Lung (tissue), 12 donors: ENCODE measurements around the gene FHAD1. TPM values are rescaled to one million over a fixed set of nuclear protein-coding genes. Genes with fewer than 3 reads are reported as not detected.
A peak's percentile ranks its signal among the peaks of the same experiment; 100 is the strongest.

ENCODE experiments used
- ATAC-seq: fragments of 200-7000 bp; cut with Tn5 transposase; one replicate; pipeline ENCODE4 v1.9.1; 2020; ENCODE audit warnings: moderate number of reproducible peaks; ENCODE audit not compliant: insufficient read depth, low FRiP score
- DNase-seq, 3 donors: peaks; one replicate each; pipeline ENCODE4 v3.0.0-alpha.2; 2013 to 2017
- H3K27ac ChIP-seq, 2 donors: one replicate each; pipeline ENCODE4 v1.5.1; 2013; ENCODE audit warnings: mild to moderate bottlenecking in 2 of 2, moderate library complexity in 2 of 2, control low read depth in 1 of 2, inconsistent platforms in 1 of 2, low read depth in 1 of 2, low read length in 1 of 2
- H3K27me3 ChIP-seq, 3 donors: one replicate each; pipeline ENCODE4 v1.5.1; 2013; ENCODE audit warnings: low read length in 2 of 3; ENCODE audit not compliant: control insufficient read depth in 3 of 3, insufficient read depth in 3 of 3
- H3K36me3 ChIP-seq, 4 donors: one replicate each; pipeline ENCODE4 v1.5.1; 2013; ENCODE audit warnings: low read length in 4 of 4, mild to moderate bottlenecking in 1 of 4, moderate library complexity in 1 of 4; ENCODE audit not compliant: control insufficient read depth in 4 of 4, insufficient read depth in 4 of 4
- H3K4me1 ChIP-seq, 5 donors: one replicate each; pipeline ENCODE4 v1.5.1; 2013; ENCODE audit warnings: low read length in 5 of 5, mild to moderate bottlenecking in 2 of 5, moderate library complexity in 1 of 5; ENCODE audit not compliant: control insufficient read depth in 5 of 5, insufficient read depth in 5 of 5
- H3K4me3 ChIP-seq: one replicate; pipeline ENCODE4 v1.5.1; 2013; ENCODE audit warnings: mild to moderate bottlenecking, control low read depth, moderate library complexity
- H3K9ac ChIP-seq, 2 donors: one replicate each; pipeline ENCODE4 v1.5.1; 2013; ENCODE audit warnings: low read length in 2 of 2, control low read depth in 1 of 2; ENCODE audit not compliant: insufficient read depth in 1 of 2
- H3K9me3 ChIP-seq, 4 donors: one replicate each; pipeline ENCODE4 v1.5.1; 2013; ENCODE audit warnings: low read length in 3 of 4, mild to moderate bottlenecking in 1 of 4, moderate library complexity in 1 of 4; ENCODE audit not compliant: control insufficient read depth in 4 of 4, insufficient read depth in 3 of 4
- WGBS, 2 donors: extraction: QIAGEN DNeasy Blood & Tissue Kit; methylation state at CpG; one replicate each; pipeline ENCODE4 v1.1.7; 2013; 5-methylcytosine and 5-hydroxymethylcytosine counted together
- polyA plus RNA-seq, 2 donors: library from polyadenylated mRNA; stranded (reverse); fragments of 200-250 nt; gene quantifications; one replicate each; pipeline ENCODE4 v1.2.1, GENCODE V29; 2013
- total RNA-seq, 2 donors: library from RNA; depleted of rRNA in 1 of 2; stranded (reverse); fragments of >200 nt in 1 of 2; gene quantifications; one replicate each; pipeline ENCODE4 v1.2.1, GENCODE V29; 2014 to 2021
- TF ChIP-seq, protein P1 (sequence below): IDR thresholded peaks from 2 replicates; pipeline ENCODE4 v1.5.1; 2012; ENCODE audit warnings: mild to moderate bottlenecking; ENCODE audit errors: control extremely low read depth, extremely low read depth
- donor health status: control.
- donor health status: control.
- donor health status: Bipolar disorder and iron deficiency.
- donor health status: healthy.
- donor health status: DM: yes; HTN: yes; CAD: no.

The FHAD1 gene
- total and polyA plus RNA-seq, 4 donors: 4.4 to 25.9 (median 9.2) TPM

DNA sequence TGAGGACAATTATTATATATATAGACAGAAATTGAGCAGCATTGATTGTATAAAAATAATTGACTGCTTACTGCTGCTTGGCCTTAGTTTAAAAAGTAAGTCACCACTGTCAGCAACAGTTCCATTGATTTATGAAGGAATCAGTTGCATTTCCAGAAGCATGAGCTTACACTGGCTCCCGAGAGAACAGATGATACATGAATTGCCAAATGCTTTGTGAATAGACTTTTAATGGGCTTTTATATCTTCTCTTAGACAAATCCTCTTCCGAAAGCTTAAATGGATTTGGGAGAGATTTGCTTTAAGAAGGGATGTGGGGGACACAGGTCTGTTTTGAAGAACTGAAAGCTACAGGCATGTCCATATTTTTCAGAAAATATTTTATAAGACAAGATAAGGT lies 7.5 kb downstream of the FHAD1 start:
- Histone ChIP-seq H3K9ac (no peak overlapping the region), H3K4me1 (peaks cover 0 to 6% (median 0%) of the 10 kb centered on the region in 5 donors), H3K4me3 (no peak overlapping the region), H3K36me3 (no peaks in the 10 kb centered on the region), H3K27ac (no peak overlapping the region), H3K9me3 (no peaks in the 10 kb centered on the region), H3K27me3 (peaks cover 0 to 2% (median 0%) of the 10 kb centered on the region in 3 donors)
- 63 to 68% methylated on average over 2 of the region's 2 CpGs for WGBS, 2 donors
- DNase-seq: peak in 2 of 3 donors; percentile 37 to 57
- TF ChIP-seq, protein P1, sequence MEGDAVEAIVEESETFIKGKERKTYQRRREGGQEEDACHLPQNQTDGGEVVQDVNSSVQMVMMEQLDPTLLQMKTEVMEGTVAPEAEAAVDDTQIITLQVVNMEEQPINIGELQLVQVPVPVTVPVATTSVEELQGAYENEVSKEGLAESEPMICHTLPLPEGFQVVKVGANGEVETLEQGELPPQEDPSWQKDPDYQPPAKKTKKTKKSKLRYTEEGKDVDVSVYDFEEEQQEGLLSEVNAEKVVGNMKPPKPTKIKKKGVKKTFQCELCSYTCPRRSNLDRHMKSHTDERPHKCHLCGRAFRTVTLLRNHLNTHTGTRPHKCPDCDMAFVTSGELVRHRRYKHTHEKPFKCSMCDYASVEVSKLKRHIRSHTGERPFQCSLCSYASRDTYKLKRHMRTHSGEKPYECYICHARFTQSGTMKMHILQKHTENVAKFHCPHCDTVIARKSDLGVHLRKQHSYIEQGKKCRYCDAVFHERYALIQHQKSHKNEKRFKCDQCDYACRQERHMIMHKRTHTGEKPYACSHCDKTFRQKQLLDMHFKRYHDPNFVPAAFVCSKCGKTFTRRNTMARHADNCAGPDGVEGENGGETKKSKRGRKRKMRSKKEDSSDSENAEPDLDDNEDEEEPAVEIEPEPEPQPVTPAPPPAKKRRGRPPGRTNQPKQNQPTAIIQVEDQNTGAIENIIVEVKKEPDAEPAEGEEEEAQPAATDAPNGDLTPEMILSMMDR: no peak
- no peak for ATAC-seq

DNA sequence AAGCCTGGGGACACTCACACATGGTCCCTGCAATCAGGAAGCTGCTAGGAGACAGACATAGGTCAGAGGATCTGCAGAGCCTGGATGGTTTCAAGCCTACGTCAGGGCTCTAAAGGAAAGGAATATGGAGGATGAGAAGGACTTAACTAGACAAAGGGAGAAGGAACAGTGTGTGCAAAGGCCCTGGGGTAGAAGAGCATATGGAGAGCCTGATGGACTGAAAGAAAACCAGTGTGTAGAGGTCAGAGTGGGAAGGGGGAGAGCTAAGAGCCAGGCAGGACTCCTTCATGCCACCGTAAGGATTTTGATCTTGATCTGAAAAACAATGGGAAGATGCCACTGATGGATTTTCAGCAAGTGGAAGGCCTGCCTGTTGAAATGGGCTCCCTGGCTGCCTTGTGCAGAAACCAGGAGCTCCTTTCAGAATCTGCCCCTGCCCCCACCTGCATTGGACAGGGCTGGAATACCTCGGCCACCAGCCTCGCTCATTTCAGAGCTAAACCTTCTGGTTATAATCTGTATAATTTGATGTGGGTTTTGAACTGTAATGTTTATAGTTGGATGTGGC lies 8.6 kb downstream of the FHAD1 start:
- Histone ChIP-seq H3K4me1 (peaks cover 0 to 13% (median 6%) of the 10 kb centered on the region in 5 donors), H3K9ac (no peak overlapping the region), H3K36me3 (no peaks in the 10 kb centered on the region), H3K27me3 (no peaks in the 10 kb centered on the region), H3K27ac (no peak overlapping the region), H3K9me3 (no peaks in the 10 kb centered on the region), H3K4me3 (no peak overlapping the region)
- DNase-seq (no peak), ATAC-seq (no peak)
- 85 to 86% methylated on average over 4 of the region's 4 CpGs for WGBS, 2 donors
- TF ChIP-seq, protein P1: no peak

DNA sequence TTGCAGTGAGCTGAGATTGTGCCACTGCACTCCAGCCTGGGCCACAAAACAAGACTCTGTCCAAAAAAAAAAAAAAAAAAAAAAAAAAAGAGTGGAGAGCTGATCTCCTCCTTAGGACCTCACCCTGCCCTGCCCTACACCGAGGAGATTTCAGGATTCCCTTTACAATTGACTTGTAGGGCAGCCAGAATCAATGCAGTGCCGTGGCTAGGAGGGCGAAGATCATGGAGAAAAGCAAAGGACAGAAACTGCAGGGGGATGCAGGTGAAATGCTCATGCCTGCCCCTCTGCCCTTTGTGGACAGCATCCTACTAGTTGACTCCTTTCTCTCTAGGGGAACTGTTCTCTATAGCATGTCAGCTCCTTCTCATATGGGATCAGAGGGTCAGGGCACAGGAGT lies 9.6 kb downstream of the FHAD1 start:
- 89 to 95% methylated on average over 3 of the region's 3 CpGs for WGBS, 2 donors

More for the DNA sequence above, 9.6 kb downstream of the FHAD1 start:
- H3K9me3 ChIP-seq: no peaks in the 10 kb centered on the region
- H3K4me3 ChIP-seq: no peak overlapping the region
- no peak for DNase-seq
- H3K9ac ChIP-seq: no peak overlapping the region
- H3K27ac ChIP-seq: no peak overlapping the region
- ATAC-seq: no peak
- H3K27me3 ChIP-seq: no peaks in the 10 kb centered on the region
- TF ChIP-seq, protein P1: no peak
- peaks cover 0 to 13% (median 6%) of the 10 kb centered on the region in 5 donors for H3K4me1 ChIP-seq
- H3K36me3 ChIP-seq: no peaks in the 10 kb centered on the region
